ENCODE data around the gene LEFTY2.
"Not testable (repeated sequence)": the region's sequence is repeated elsewhere in the genome, so short reads cannot be mapped to it uniquely, and the experiment has no call there.

The LEFTY2 gene

DNA sequence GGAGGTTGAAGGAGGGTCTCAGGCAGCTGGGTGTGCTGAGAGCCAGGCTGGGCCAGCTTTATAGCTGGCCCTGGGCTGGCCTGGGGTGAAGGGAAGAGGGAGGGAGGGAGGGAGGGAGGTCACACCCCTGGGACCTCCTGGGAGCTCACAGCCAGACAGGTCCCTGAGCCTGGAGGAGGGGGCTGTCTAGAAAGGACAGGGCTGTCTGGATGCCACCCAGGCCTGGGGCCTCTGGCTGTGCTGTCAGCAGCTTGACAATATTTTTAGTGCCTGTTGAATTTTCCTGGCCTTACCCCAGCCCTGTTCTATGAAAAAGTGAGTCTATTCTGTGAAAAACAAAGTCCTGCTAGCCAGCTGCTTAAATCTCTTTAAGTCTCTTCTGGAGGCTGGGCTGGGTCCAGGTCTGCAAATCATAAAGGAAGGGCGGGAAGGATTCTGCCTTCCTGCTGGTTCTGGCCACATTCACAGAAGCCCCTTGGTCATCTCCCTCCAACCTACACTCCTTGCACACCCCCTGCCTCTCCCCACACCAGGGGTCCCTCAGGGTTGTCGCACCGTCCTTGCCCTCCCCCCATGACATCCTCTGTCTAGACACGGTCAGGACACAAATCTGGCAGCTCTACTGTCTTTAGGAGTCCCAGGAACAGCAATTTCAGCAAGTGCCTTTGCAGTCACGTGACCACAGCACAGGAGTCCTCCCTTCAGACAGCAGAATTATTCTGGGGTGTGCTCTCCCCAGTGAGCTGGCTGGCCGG lies at the start of gene LEFTY2:
Gene LEFTY2, minus strand, starts transcription at position 34 of the 755 bp plus-strand sequence. CDS start 80 bp downstream, outside the sequence.
- DNase-seq (ENCODE audit: low read depth in 3 of 3, low spot score in 1 of 3) = no peak

DNA sequence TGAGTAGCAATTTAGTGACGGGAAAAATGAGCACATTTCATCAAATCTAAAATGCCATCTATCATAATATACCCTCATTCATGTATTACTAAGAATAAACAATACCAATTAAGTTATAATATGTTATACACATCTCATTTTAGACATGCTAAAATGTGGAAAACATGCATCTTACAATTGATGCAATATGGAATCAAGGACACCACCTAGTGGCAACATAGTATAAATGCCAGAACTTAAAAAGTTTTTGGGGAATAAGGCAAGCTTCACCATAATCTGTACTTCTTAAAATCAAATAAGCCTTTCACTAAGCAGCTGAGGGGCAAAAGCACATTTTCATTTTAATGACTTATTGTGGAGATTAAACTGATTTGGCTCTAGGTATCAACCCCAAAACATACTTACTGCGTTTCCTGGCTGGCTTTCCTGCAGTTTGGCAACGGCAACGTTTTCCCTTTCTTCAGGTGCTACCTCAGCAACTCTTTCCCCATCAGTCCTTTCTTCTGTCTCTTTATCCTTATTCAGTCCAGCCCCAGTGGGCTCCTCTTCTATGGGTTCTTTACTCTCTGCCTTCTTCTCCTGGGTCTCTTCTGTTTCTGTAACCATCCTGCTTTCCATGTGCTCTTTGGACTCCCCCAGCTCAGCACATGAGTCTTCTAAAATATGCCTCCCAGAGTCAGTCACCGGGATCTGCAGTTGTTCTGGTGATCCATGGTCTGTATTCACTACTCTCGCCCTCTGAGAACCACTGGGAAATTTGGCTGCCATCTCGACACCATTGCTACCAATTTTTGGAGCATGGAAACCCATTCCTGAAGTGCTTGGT lies 46.7 kb upstream of the LEFTY2 start:
- DNase-seq (ENCODE audit: low read depth in 3 of 3, low spot score in 1 of 3) = no peak

DNA sequence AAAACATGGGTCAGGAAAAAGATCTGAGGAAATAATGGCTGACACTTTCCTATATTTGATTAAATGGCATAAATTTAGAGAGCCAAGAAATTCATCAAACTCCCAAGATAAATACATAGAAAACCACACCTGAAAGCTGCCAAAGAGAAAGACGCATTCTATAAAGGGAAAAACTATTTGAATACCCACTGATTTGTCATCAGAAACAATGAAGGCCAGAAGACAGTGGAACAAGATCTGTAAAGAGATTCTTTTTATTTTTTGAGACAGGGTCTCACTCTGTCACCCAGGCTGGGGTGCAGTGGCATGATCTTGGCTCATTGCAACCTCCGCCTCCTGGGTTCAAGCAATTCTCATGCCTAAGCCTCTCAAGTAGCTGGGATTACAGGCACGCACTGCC lies 40.7 kb upstream of the LEFTY2 start:
- no peak for DNase-seq (ENCODE audit: low read depth in 3 of 3, low spot score in 1 of 3)

- no peak for DNase-seq (ENCODE audit: low read depth in 3 of 3, low spot score in 1 of 3)
Measured at GRCh38 chr1:225980005-225980836, 39.2 kb upstream of the LEFTY2 start.

GRCh38 chr1:225979421-225979820 lies 38.4 kb upstream of the LEFTY2 start:
- no peak for DNase-seq (ENCODE audit: low read depth in 3 of 3, low spot score in 1 of 3)

GRCh38 chr1:225977937-225978748 lies 37.1 kb upstream of the LEFTY2 start:
- DNase-seq (ENCODE audit: low read depth in 3 of 3, low spot score in 1 of 3) = no peak

- not testable (repeated sequence) for DNase-seq (ENCODE audit: low read depth in 3 of 3, low spot score in 1 of 3)
Measured at GRCh38 chr1:225975146-225975545, 34.1 kb upstream of the LEFTY2 start.

GRCh38 chr1:225974454-225974853 lies 33.4 kb upstream of the LEFTY2 start:
- no peak for DNase-seq (ENCODE audit: low read depth in 3 of 3, low spot score in 1 of 3)

DNA sequence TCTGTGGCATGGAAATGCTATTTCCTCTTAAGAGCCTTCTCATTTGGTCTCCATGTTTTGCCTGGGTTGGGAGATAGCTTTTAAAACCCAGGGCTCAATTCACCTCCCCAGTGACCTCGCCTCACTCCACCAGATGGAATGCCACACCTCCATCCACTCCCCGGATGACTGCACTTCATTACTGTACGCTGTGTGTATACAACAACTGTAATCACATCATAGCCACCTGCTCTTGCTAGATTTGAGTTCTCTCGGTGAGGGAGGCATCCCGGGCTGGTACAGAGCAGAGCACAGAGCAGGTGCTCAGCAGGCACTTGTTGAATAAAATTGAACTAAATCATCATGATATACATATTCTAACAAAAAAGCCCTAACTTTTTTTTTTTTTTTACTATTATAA lies 32.1 kb upstream of the LEFTY2 start:
- no peak for DNase-seq (ENCODE audit: low read depth in 3 of 3, low spot score in 1 of 3)

- DNase-seq (ENCODE audit: low read depth in 3 of 3, low spot score in 1 of 3) = no peak
Measured at GRCh38 chr1:225972344-225973152, 31.5 kb upstream of the LEFTY2 start.

GRCh38 chr1:225970592-225971157 lies 29.7 kb upstream of the LEFTY2 start:
- DNase-seq (ENCODE audit: low read depth in 3 of 3, low spot score in 1 of 3) = not testable (repeated sequence)

DNA sequence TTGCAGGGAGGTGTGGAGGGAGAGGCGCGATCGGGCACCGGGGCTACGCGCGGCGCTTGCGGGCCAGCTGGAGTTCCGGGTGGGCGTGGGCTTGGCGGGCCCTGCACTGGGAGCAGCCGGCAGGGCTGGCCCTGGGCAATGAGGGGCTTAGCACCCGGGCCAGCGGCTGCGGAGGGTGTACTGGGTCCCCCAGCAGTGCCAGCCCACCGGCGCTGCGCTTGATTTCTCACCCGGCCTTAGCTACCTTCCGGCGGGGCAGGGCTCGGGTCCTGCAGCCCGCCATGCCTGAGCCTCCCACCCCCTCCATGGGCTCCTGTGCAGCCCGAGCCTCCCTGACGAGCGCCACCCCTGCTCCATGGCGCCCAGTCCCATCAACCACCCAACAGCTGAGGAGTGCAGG lies 28.7 kb upstream of the LEFTY2 start:
- DNase-seq (ENCODE audit: low read depth in 3 of 3, low spot score in 1 of 3) = not testable (repeated sequence)

DNA sequence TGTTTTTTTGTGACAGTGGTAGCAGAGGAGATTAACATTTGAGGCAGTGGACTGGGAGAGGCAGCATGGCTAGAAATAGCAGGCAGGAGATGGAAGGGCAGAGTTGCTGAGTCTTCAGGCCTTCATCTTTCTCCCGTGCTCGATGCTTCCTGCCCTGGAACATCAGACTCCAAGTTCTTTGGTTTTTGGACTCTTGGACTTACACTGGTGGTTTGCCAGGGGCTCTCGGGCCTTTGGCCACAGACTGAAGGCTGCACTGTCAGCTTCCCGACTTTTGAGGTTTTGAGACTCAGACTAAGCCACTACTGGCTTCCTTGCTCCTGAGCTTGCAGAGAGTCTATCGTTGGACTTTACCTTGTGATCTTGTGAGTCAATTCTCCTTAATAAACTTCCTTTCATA lies 24.2 kb upstream of the LEFTY2 start:
- DNase-seq (ENCODE audit: low read depth in 3 of 3, low spot score in 1 of 3) = no peak

DNA sequence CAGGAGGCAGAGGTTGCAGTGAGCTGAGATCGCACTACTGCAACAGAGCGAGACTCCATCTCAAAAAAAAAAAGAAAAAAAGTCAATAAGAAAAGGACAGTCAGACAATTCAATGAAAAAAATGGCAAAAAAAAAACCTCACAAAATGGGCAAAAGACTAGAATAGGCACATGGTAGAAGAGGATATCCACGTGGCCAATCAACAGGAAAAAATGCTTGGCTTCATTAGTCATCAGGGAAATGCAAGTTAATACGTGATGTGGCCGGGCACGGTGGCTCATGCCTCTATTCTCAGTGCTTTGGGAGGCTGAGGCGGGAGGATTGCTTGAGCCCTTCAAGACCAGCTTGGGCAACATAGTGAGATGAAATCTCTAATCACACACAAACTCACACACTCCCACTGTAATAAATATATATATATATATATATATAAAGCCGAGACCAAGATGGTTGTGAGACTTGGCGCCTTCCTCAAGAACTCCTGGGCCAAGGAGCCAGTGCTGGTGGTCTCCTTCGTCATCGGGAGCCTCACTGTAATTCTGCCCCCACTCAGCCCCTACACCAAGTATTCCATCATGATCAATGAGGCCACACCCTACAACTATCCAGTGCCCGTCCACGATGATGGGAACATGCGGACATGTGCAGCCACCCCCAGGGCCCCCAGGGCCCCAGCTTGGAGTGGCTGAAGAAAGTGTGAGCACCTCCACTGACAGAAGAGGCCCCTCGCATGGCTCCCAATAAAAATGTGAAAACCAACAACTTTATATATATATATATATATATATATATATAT lies 22.9 kb upstream of the LEFTY2 start:
- no peak for DNase-seq (ENCODE audit: low read depth in 3 of 3, low spot score in 1 of 3)

DNA sequence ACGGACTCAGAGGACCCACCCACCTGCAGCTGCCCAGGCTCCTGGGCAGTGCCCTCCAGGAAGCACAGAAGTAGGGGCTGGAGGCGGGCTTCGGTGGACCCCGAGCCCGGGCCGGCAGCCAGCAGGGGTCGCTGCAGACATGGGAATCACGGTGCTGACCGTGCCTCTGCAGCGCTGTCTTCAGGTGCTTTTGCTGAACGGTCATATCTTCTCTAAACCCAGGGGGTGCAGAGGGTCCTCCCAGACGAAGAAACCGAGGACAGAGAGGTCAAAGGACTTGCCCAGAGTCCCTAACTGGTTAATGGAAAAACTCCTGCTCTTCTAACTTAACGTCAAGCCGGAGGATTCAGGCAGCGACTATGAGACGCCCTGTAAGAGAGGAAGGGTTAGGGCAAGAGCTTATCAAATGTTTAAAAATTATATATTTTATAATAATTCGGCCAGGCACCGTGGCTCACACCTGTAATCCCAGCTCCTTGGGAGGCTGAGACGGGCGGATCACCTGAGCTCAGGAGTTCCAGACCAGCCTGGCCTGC lies 21.5 kb upstream of the LEFTY2 start:
- DNase-seq (ENCODE audit: low read depth in 3 of 3, low spot score in 1 of 3) = peak in 2 of 3 donors; percentile 18 to 52

DNA sequence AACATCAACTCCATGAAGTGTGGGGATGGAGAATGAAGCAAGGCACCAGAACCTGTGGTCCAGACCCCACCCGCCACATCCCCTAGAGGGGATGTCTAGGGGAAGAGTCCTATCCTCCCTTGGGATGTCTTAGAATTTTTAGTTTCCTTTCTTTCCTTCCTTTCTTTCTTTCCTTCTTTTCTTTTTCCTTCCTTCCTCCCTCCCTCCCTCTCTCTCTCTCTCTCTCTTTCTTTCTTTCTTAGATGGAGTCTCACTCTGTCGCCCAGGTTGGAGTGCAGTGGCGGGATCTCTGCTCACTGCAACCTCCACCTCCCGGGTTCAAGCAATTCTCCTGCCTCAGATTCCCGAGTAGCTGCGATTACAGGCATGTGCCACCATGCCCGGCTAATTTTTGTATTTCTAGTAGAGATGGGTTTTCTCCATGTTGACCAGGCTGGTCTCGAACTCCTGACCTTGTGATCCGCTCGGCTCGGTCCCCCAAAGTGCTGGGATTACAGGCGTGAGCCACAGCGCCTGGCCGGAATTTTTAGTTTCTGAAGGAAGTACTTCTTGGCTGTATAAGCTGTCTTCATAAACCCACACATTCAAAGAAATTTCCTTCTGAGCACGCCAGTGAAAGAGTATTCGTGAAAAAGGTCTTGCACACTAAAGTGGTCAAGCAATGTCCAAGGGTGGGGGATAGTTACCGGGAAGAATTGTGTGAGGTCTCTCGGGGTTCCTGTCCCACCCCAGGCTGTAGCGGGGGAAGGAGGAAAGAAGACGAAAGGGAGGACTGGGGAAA lies 20.8 kb upstream of the LEFTY2 start:
- DNase-seq (ENCODE audit: low read depth in 3 of 3, low spot score in 1 of 3) = no peak

DNA sequence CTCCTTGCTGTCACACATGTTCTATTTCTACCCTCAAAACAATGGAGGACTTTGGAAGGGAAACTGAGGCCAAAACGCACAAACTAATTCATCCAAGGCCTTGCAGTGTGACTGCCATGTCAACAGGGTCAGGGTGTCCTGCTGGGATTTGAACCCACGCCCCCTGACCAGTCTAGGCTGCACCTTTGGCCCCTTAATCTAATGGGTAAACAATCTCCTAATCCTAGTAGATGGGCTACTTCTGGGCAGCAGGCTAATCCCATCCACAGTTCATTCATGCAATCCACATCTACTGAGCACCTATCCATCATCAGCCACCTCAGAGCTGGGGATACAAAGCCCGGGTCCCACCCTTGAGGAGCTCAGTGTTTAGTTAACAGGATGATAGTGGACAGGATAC lies 17.0 kb upstream of the LEFTY2 start:
- no peak for DNase-seq (ENCODE audit: low read depth in 3 of 3, low spot score in 1 of 3)

DNA sequence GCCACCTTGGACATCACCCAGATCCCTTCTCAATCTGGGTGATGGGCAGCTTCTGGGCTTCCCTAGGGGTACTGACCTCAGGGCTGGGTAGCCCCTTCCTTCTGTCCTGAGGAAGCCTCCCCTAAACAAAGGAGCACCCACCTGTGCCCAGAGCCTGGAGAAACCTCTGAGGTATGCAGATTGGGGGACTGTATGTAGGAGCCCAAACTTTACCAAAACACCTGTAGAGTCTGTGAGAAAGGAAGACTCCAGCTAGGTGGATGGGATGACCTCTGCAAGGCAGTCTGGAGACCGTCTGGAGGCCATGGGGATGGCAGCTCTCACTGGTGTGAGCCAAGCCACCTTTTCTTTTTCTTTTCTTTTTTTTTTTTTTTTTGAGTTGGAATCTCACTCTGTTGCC lies 13.7 kb upstream of the LEFTY2 start:
- DNase-seq (ENCODE audit: low read depth in 3 of 3, low spot score in 1 of 3) = no peak

All from stimulated activated CD4-positive, alpha-beta T cell treated with anti-CD3 and anti-CD28 coated beads, TNF-alpha, amount 100 ng/mL, for 1 hour (primary cell).